Caco-2 (cell line): ENCODE data around the gene RGS6. TPM values are rescaled to one million over a fixed set of nuclear protein-coding genes. Genes with fewer than 3 reads are reported as not detected.

ENCODE experiments used
- BruUV-seq: library from RNA; stranded (reverse); fragments of 400-500 nt; replicated peaks from 2 replicates; lab custom pipeline; 2021; lab: Mats Ljungman, UMichigan
- CTCF ChIA-PET: fragments of 300-600 bp; sonication (Branson Sonifier 250); formaldehyde crosslinking; loops from one replicate; lab custom pipeline; 2022; ENCODE audit warnings: antibody characterized with exemption; lab: Charles Lee
- POLR2A ChIA-PET: fragments of 300-600 bp; sonication (Branson Sonifier 250); formaldehyde crosslinking; loops from one replicate; lab custom pipeline; 2022; ENCODE audit warnings: antibody characterized with exemption; lab: Charles Lee
- DNase-seq, 2 experiments: peaks; one replicate each; pipeline versions ENCODE4 v3.0.0 to v3.0.0-alpha.2; 2020 to 2022
- H3K27me3 ChIP-seq: replicated peaks from 2 replicates; pipeline ENCODE4 v1.6.0; 2011; ENCODE audit warnings: low read length; ENCODE audit not compliant: control insufficient read depth, insufficient read depth
- H3K36me3 ChIP-seq: 2 replicates; pipeline ENCODE4 v1.5.1; 2011; ENCODE audit warnings: low read length; ENCODE audit not compliant: control insufficient read depth, insufficient read depth
- H3K4me1 ChIP-seq: fragments of 250-450 bp; sonication (Bioruptor Pico); 2 replicates; pipeline ENCODE4 v1.5.1; 2020; ENCODE audit warnings: mild to moderate bottlenecking
- H3K4me3 ChIP-seq: 2 replicates; pipeline ENCODE4 v1.5.1; 2011; ENCODE audit warnings: low read depth, mild to moderate bottlenecking, control low read depth, low read length
- H3K9me3 ChIP-seq: fragments of 250-450 bp; sonication (Bioruptor Pico); 2 replicates; pipeline ENCODE4 v1.5.1; 2020; ENCODE audit warnings: mild to moderate bottlenecking, moderate library complexity
- H3K27ac Mint-ChIP-seq: one replicate; pipeline ENCODE4 v1.8.0; 2022; ENCODE audit warnings: mixed read lengths; ENCODE audit not compliant: unreplicated experiment
- H3K27me3 Mint-ChIP-seq: one replicate; pipeline ENCODE4 v1.8.0; 2022; ENCODE audit warnings: mixed read lengths; ENCODE audit not compliant: insufficient read depth, unreplicated experiment
- H3K36me3 Mint-ChIP-seq: one replicate; pipeline ENCODE4 v1.8.0; 2022; ENCODE audit warnings: mild to moderate bottlenecking, mixed read lengths; ENCODE audit not compliant: insufficient read depth, unreplicated experiment
- H3K4me1 Mint-ChIP-seq: one replicate; pipeline ENCODE4 v1.8.0; 2022; ENCODE audit warnings: low read depth, mixed read lengths; ENCODE audit not compliant: unreplicated experiment
- H3K4me3 Mint-ChIP-seq: one replicate; pipeline ENCODE4 v1.8.0; 2022; ENCODE audit warnings: mild to moderate bottlenecking, moderate library complexity, mixed read lengths; ENCODE audit not compliant: unreplicated experiment
- H3K9me3 Mint-ChIP-seq: one replicate; pipeline ENCODE4 v1.8.0; 2022; ENCODE audit warnings: mixed read lengths; ENCODE audit not compliant: unreplicated experiment
- CTCF ChIP-seq, 2 experiments: fragments of 200-600 bp in 1 of 2; IDR thresholded peaks; 1 replicate in 1 of 2; 2 replicates in 1 of 2; pipeline versions ENCODE4 v1.5.1 to v1.8.0; 2011 to 2022; ENCODE audit warnings: antibody characterized with exemption in 1 of 2, control low read depth in 1 of 2, inconsistent platforms in 1 of 2, low read depth in 1 of 2, low read length in 1 of 2, mild to moderate bottlenecking in 1 of 2, moderate library complexity in 1 of 2; ENCODE audit not compliant: insufficient read depth in 1 of 2, severe bottlenecking in 1 of 2, unreplicated experiment in 1 of 2
- intact Hi-C: fragments of 100-400 bp; cut with micrococcal nuclease; formaldehyde crosslinking; loops from one replicate; pipeline ENCODE4 v1.10.0; 2022; ENCODE audit not compliant: unreplicated experiment
- total RNA-seq: library from RNA; stranded (reverse); gene quantifications from 2 replicates; pipeline ENCODE4 v1.2.3, GENCODE V29; 2022

The RGS6 gene
- total RNA-seq, 1 experiment from 2014 or later: not detected

- Mint-ChIP-seq H3K4me3 (no peak overlapping the region), H3K27me3 (peaks cover 6% of the 10 kb centered on the region), H3K9me3 (peaks cover 37% of the 10 kb centered on the region), H3K27ac (no peak overlapping the region), H3K36me3 (no peaks in the 10 kb centered on the region), H3K4me1 (peaks cover 6% of the 10 kb centered on the region)
- CTCF ChIA-PET: no interaction called here
- POLR2A ChIA-PET: interaction anchor here (0.6 kb wide), 1 partner anchor 28 kb away, joined by 3 read pairs; no protein-coding TSS in a partner anchor
- no peaks in the 10 kb centered on the region for H3K27me3 ChIP-seq
- peaks cover 18% of the 10 kb centered on the region for H3K9me3 ChIP-seq
- BruUV-seq: no TSS peak
- peaks cover 10% of the 10 kb centered on the region; the same call in 1 of the 2 replicates for H3K4me1 ChIP-seq
- no peak overlapping the region for H3K4me3 ChIP-seq
- intact Hi-C loops: no loop called here
- DNase-seq: no peak
- no peak for TF ChIP-seq CTCF (IDR thresholded peaks at IDR 0.05; ENCODE audit: insufficient read depth in 1 of 2, low read depth in 1 of 2, low read length in 1 of 2, severe bottlenecking in 1 of 2, unreplicated experiment in 1 of 2)
- no peaks in the 10 kb centered on the region for H3K36me3 ChIP-seq
Measured at GRCh38 chr14:71890541-71890940, 41.7 kb upstream of the RGS6 start.

GRCh38 chr14:71891185-71891584 is 41.0 kb upstream of the RGS6 start:
- CTCF ChIA-PET: interaction anchor here (0.6 kb wide), 1 partner anchor 402 kb away, joined by 3 read pairs; no protein-coding TSS in a partner anchor
- peaks cover 31% of the 10 kb centered on the region for H3K9me3 Mint-ChIP-seq
- Histone ChIP-seq H3K4me1 (peaks cover 6% of the 10 kb centered on the region; the same call in 1 of the 2 replicates), H3K27me3 (no peaks in the 10 kb centered on the region), H3K9me3 (peaks cover 12% of the 10 kb centered on the region), H3K36me3 (no peaks in the 10 kb centered on the region), H3K4me3 (no peak overlapping the region)
- intact Hi-C loops: no loop called here
- peaks cover 6% of the 10 kb centered on the region for H3K27me3 Mint-ChIP-seq
- H3K4me1 Mint-ChIP-seq: peaks cover 6% of the 10 kb centered on the region
- DNase-seq: no peak
- no peak for TF ChIP-seq CTCF (IDR thresholded peaks at IDR 0.05; ENCODE audit: insufficient read depth in 1 of 2, low read depth in 1 of 2, low read length in 1 of 2, severe bottlenecking in 1 of 2, unreplicated experiment in 1 of 2)
- BruUV-seq: no TSS peak
- POLR2A ChIA-PET: no interaction called here
- H3K4me3 Mint-ChIP-seq: no peak overlapping the region
- H3K27ac Mint-ChIP-seq: no peak overlapping the region
- H3K36me3 Mint-ChIP-seq: no peaks in the 10 kb centered on the region

- intact Hi-C loops: no loop called here
Measured at GRCh38 chr14:71891970-71892369, 40.3 kb upstream of the RGS6 start.

More at GRCh38 chr14:71891970-71892369, 40.3 kb upstream of the RGS6 start:
- H3K4me3 ChIP-seq: no peak overlapping the region
- H3K9me3 ChIP-seq: peaks cover 4% of the 10 kb centered on the region
- H3K36me3 ChIP-seq: no peaks in the 10 kb centered on the region
- no peak for TF ChIP-seq CTCF (IDR thresholded peaks at IDR 0.05; ENCODE audit: insufficient read depth in 1 of 2, low read depth in 1 of 2, low read length in 1 of 2, severe bottlenecking in 1 of 2, unreplicated experiment in 1 of 2)
- H3K4me1 ChIP-seq: peaks cover under 1% of the 10 kb centered on the region; the same call in 1 of the 2 replicates
- ChIA-PET CTCF (interaction anchor here (0.6 kb wide), 1 partner anchor 403 kb away, joined by 3 read pairs; no protein-coding TSS in a partner anchor), POLR2A (no interaction called here)
- H3K27me3 ChIP-seq: no peaks in the 10 kb centered on the region
- peaks cover 6% of the 10 kb centered on the region for H3K27me3 Mint-ChIP-seq
- peaks cover 29% of the 10 kb centered on the region for H3K9me3 Mint-ChIP-seq
- no peak overlapping the region for H3K4me3 Mint-ChIP-seq
- H3K36me3 Mint-ChIP-seq: no peaks in the 10 kb centered on the region
- BruUV-seq: no TSS peak
- no peak for DNase-seq
- peaks cover 6% of the 10 kb centered on the region for H3K4me1 Mint-ChIP-seq
- no peak overlapping the region for H3K27ac Mint-ChIP-seq
